Stimulated activated CD4-positive, alpha-beta T cell treated with anti-CD3 and anti-CD28 coated beads, Interleukin-15, amount 100 ng/mL, for 1 hour (primary cell): Measurements from ENCODE around the gene MUC5AC.
"Not testable (repeated sequence)": the region's sequence is repeated elsewhere in the genome, so short reads cannot be mapped to it uniquely, and the experiment has no call there.

Experiments
- DNase-seq, 2 donors: peaks; one replicate each; pipeline ENCODE4 v3.0.0-alpha.2; 2020; ENCODE audit warnings: low read depth in 1 of 2, low spot score in 1 of 2

Gene MUC5AC

GRCh38 chr11:1162491-1163311 lies 4.9 kb downstream of the MUC5AC start:
- no peak for DNase-seq

GRCh38 chr11:1163321-1163910 lies 5.7 kb downstream of the MUC5AC start:
- no peak for DNase-seq

GRCh38 chr11:1163911-1164735 lies 6.4 kb downstream of the MUC5AC start:
- DNase-seq, result no peak

GRCh38 chr11:1164779-1165255 lies 7.1 kb downstream of the MUC5AC start:
- DNase-seq, result not testable (repeated sequence)

- no peak for DNase-seq
These were observed 7.7 kb downstream of the MUC5AC start for GRCh38 chr11:1165256-1166041.

- no peak for DNase-seq
These were observed 9.5 kb downstream of the MUC5AC start for GRCh38 chr11:1167256-1167655.

- no peak for DNase-seq
These were observed 10.0 kb downstream of the MUC5AC start for GRCh38 chr11:1167751-1168231.

- no peak for DNase-seq
These were observed 10.5 kb downstream of the MUC5AC start for GRCh38 chr11:1168256-1168655.

DNA sequence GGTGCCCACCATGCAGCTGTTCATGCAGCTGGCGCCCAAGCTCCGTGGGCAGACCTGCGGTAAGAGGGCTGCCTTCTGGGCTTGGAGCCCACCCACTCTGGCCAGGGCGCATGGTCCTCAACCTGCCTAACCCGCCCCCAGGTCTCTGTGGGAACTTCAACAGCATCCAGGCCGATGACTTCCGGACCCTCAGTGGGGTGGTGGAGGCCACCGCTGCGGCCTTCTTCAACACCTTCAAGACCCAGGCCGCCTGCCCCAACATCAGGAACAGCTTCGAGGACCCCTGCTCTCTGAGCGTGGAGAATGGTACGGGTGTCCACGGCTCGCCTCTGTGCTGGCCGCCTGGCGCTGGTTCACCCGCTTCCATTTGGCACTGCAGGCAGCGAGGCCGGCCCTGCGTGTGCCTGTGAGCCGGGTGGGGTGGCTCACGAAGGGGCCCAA lies 11.0 kb downstream of the MUC5AC start:
- DNase-seq, result no peak

- no peak for DNase-seq
These were observed 13.7 kb downstream of the MUC5AC start for GRCh38 chr11:1171223-1171984.

GRCh38 chr11:1171985-1172728 lies 14.4 kb downstream of the MUC5AC start:
- DNase-seq, result no peak

GRCh38 chr11:1172729-1173117 lies 15.0 kb downstream of the MUC5AC start:
- no peak for DNase-seq

DNA sequence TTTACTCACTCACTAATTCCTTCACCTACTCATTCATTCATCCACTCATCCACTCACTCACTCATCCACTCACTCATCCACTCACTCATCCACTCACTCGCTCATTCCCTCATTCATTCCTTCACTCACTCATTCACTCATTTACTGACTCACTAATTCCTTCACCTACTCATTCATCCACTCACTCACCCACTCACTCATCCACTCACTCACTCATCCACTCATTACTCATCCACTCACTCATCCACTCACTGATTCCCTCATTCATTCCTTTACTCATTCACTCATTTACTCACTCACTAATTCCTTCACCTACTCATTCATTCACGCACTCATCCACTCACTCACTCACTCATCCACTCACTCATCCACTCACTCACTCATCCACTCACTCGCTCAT lies 15.6 kb downstream of the MUC5AC start:
- DNase-seq, result not testable (repeated sequence)

GRCh38 chr11:1174441-1175370 lies 17.0 kb downstream of the MUC5AC start:
- no peak for DNase-seq

- no peak for DNase-seq
These were observed 17.9 kb downstream of the MUC5AC start for GRCh38 chr11:1175461-1176223.

DNA sequence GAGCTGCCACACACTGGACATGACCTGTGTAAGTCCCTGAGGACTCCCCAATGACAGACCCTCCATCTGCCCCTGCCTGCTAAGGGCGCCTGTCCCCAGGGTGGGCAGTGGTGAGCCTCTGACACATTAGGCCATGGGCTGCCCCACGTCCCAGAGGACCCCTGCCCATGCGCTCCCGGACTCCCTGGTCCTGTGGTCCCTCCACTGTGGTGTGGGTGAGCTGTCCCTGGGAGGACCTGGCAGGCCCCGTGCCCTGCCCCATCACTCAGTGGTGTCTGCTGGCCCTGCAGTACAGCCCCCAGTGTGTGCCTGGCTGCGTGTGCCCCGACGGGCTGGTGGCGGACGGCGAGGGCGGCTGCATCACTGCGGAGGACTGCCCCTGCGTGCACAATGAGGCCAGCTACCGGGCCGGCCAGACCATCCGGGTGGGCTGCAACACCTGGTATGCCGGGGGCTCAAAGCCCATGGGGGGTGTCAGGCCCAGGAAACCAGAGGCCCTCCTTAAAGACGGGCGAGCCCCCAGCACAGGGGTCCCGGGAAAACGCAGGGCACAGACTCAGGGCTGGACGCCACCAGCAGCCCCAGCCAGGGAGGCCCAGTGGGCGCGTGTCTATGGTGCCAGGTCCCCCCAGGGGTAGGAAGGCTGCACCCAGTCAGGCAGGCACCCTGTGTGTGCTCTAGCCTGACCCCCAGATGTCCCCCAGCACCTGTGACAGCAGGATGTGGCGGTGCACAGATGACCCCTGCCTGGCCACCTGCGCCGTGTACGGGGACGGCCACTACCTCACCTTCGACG lies 18.7 kb downstream of the MUC5AC start:
- no peak for DNase-seq
